ENCODE results near the gene NUP50. TPM values are rescaled to one million over a fixed set of nuclear protein-coding genes. Genes with fewer than 3 reads are reported as not detected.

The NUP50 gene
- total and polyA plus RNA-seq, 7 donors = 10.8 to 28.5 (median 26.2) TPM

GRCh38 chr22:45181766-45182165 is 18.0 kb downstream of the NUP50 start:
- intact Hi-C loops (cut with DNase I) = no loop called here
- no peak for DNase-seq
- H3K4me3 ChIP-seq = no peak overlapping the region
- TF ChIP-seq POLR2AphosphoS5 (IDR thresholded peaks at IDR 0.05) (no peak), EP300 (IDR thresholded peaks at IDR 0.05) (no peak), POLR2A (IDR thresholded peaks at IDR 0.05) (no peak), CTCF (IDR thresholded peaks at IDR 0.05) (no peak)
- peaks cover 16 to 82% (median 39%) of the 10 kb centered on the region in 4 donors for H3K36me3 ChIP-seq
- H3K27me3 ChIP-seq = no peaks in the 10 kb centered on the region
- 90 to 93% methylated on average over 2 of the region's 2 CpGs for WGBS, 2 donors
- no peaks in the 10 kb centered on the region for H3K9me3 ChIP-seq
- no peaks in the 10 kb centered on the region for H3K4me1 ChIP-seq
- no peak overlapping the region for H3K27ac ChIP-seq

- intact Hi-C loops (cut with DNase I) = no loop called here
- Histone ChIP-seq H3K4me3 (no peak overlapping the region), H3K9me3 (no peaks in the 10 kb centered on the region), H3K36me3 (peaks cover 11 to 65% (median 26%) of the 10 kb centered on the region in 4 donors), H3K27me3 (no peaks in the 10 kb centered on the region), H3K27ac (no peak overlapping the region), H3K4me1 (no peaks in the 10 kb centered on the region)
- TF ChIP-seq EP300 (IDR thresholded peaks at IDR 0.05) (no peak), POLR2A (IDR thresholded peaks at IDR 0.05) (no peak), POLR2AphosphoS5 (IDR thresholded peaks at IDR 0.05) (no peak), CTCF (IDR thresholded peaks at IDR 0.05) (no peak)
- WGBS, 2 donors = 92 to 94% methylated on average over 13 of the region's 13 CpGs
- DNase-seq = no peak
Observed at GRCh38 chr22:45183974-45184373, 20.2 kb downstream of the NUP50 start.

GRCh38 chr22:45185718-45186514 is 22.2 kb downstream of the NUP50 start:
- H3K27ac ChIP-seq = no peak overlapping the region
- 87% methylated on average over 16 of the region's 16 CpGs for WGBS, 2 donors

GRCh38 chr22:45187891-45188290 is 24.2 kb downstream of the NUP50 start:
- TF ChIP-seq CTCF (IDR thresholded peaks at IDR 0.05) (no peak), EP300 (IDR thresholded peaks at IDR 0.05) (no peak), POLR2AphosphoS5 (IDR thresholded peaks at IDR 0.05) (no peak), POLR2A (IDR thresholded peaks at IDR 0.05) (no peak)
- peaks cover 6 to 32% (median 8%) of the 10 kb centered on the region in 4 donors for H3K36me3 ChIP-seq

More at GRCh38 chr22:45185718-45186514, 22.2 kb downstream of the NUP50 start:
- DNase-seq = no peak
- H3K4me3 ChIP-seq = no peak overlapping the region
- H3K27me3 ChIP-seq = no peaks in the 10 kb centered on the region
- no peak for TF ChIP-seq POLR2A (IDR thresholded peaks at IDR 0.05)
- no peak for TF ChIP-seq CTCF (IDR thresholded peaks at IDR 0.05)
- TF ChIP-seq EP300 (IDR thresholded peaks at IDR 0.05) = no peak
- no peak for TF ChIP-seq POLR2AphosphoS5 (IDR thresholded peaks at IDR 0.05)
- intact Hi-C loops (cut with DNase I) = no loop called here
- H3K9me3 ChIP-seq = no peaks in the 10 kb centered on the region
- peaks cover 6 to 49% (median 14%) of the 10 kb centered on the region in 4 donors for H3K36me3 ChIP-seq
- H3K4me1 ChIP-seq = no peaks in the 10 kb centered on the region

More at GRCh38 chr22:45187891-45188290, 24.2 kb downstream of the NUP50 start:
- 40 to 68% methylated on average over 4 of the region's 4 CpGs for WGBS, 2 donors
- no peak overlapping the region for H3K4me3 ChIP-seq
- no peak overlapping the region for H3K27ac ChIP-seq
- H3K9me3 ChIP-seq = no peaks in the 10 kb centered on the region
- DNase-seq = no peak
- intact Hi-C loops (cut with DNase I) = no loop called here
- no peaks in the 10 kb centered on the region for H3K27me3 ChIP-seq
- no peaks in the 10 kb centered on the region for H3K4me1 ChIP-seq

Data from sigmoid colon (tissue), 7 donors.